HG03442 (cell line): ENCODE data around the gene ANKRD11.

Experiments
- ATAC-seq: cut with Tn5 transposase; IDR thresholded peaks from one replicate; pipeline ENCODE4 v1.9.1; 2021; ENCODE audit warnings: mild to moderate bottlenecking, moderate library complexity; ENCODE audit not compliant: unreplicated experiment

The ANKRD11 gene

GRCh38 chr16:89355686-89356085, 134.7 kb downstream of the ANKRD11 start:
- no peak for ATAC-seq

- no peak for ATAC-seq
Measured at GRCh38 chr16:89355007-89355406, 135.4 kb downstream of the ANKRD11 start.

DNA sequence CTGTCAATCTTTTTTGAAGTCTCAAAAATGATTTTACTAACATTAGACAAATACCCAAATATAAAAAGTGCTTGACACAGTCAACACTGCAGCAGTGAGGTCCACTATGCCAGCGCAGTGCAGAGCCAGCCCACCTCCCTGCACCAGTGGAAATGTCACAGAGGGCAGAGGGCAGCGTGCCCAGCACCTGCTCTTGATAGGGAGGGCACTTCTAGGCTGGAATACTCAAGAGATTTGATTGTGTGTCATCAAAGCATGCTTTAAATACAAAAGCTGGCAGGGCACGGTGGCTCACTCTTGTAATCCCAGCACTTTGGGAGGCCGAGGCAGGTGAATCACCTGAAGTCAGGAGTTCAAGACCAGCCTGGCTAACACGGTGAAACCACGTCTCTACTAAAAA, 136.0 kb downstream of the ANKRD11 start:
- ATAC-seq = no peak

GRCh38 chr16:89352091-89352681, 138.2 kb downstream of the ANKRD11 start:
- ATAC-seq = no peak

GRCh38 chr16:89351645-89352044, 138.7 kb downstream of the ANKRD11 start:
- ATAC-seq = no peak

GRCh38 chr16:89350701-89351380, 139.5 kb downstream of the ANKRD11 start:
- ATAC-seq = no peak

DNA sequence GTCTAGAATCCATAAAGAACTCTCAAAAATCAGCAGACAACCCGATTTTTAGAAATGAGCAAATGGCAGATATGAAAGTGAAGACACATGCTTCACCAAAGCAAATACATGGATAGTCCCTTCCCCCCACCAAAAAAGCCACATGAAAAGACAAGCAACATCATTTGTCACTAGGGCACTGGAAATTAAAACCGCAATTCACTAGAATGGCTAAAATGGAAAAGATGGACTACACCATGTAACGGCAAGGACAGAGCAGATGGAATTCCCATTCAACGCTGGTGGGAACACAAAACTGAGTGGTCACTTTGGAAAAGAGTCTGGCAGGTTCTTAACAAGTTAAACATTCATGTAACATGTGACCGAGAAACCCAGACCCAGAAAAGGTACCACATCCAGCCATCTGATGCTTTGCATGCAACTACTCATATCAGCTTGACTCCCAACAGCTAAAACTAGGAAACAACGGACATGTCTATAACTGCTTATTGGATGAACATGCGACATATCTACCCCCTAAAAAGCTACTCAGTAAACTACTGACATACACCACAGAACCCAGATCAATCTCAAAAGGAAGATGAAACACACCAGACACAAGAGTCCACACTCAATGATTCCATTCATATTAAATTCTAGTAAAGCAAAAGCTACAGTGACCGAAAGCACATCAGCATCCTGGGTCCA, 140.3 kb downstream of the ANKRD11 start:
- no peak for ATAC-seq

GRCh38 chr16:89347807-89348206, 142.6 kb downstream of the ANKRD11 start:
- no peak for ATAC-seq

DNA sequence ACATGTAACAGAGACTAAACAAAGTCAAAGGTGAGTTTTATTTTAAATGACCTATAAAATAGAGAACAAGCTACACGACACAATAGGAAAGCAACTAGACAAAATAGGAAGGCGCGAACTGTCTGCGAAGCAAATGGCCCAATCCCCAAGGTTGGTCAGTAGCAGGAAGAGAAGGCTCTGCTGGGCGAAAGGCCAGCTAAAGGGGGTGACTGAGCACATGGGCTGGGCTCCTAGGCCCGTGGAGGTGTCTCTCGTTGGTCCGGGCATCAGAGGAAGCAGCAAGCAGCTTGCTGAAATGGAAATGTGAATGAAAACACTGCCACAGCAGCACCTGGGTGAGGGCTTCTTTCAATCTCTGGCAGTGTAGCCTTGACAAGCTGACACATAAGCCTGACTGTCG, 143.5 kb downstream of the ANKRD11 start:
- no peak for ATAC-seq

- ATAC-seq = no peak
Measured at GRCh38 chr16:89345642-89346150, 144.7 kb downstream of the ANKRD11 start.

GRCh38 chr16:89344846-89345611, 145.3 kb downstream of the ANKRD11 start:
- no peak for ATAC-seq

GRCh38 chr16:89344458-89344834, 145.9 kb downstream of the ANKRD11 start:
- ATAC-seq = no peak

GRCh38 chr16:89343501-89344457, 146.6 kb downstream of the ANKRD11 start:
- ATAC-seq = no peak

GRCh38 chr16:89341697-89342694, 148.4 kb downstream of the ANKRD11 start:
- no peak for ATAC-seq

- ATAC-seq = no peak
Measured at GRCh38 chr16:89341279-89341678, 149.1 kb downstream of the ANKRD11 start.

DNA sequence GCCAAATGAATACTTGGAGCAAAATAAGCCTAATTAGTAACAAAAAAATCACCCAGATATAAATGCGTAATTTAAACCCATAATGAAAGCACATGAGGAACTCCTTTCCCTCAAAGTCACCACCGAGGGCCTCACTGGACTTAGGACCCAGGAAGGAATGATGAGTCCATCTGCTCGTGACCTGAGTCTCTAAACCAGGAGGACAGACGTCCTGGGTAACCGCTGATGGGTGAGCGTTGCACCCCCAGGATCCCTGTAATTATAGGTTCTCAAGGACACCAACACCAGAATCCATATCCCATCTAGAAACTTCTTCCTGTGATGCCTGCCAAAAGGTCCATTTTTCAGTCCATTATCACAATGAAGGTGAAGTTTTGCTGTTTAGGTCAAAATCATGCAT, 151.5 kb downstream of the ANKRD11 start:
- no peak for ATAC-seq

- ATAC-seq = no peak
Measured at GRCh38 chr16:89337965-89338364, 152.4 kb downstream of the ANKRD11 start.

- no peak for ATAC-seq
Measured at GRCh38 chr16:89335803-89336485, 154.4 kb downstream of the ANKRD11 start.
